GM19099 (cell line): ENCODE data around the gene RNF121.

Experiments used
- POLR2A ChIP-seq: IDR thresholded peaks from 3 replicates; pipeline ENCODE4 v1.6.1; 2011; ENCODE audit warnings: low read depth; ENCODE audit not compliant: insufficient read length; ENCODE audit errors: extremely low read depth

The RNF121 gene

GRCh38 chr11:72039856-72040401 lies 111.1 kb downstream of the RNF121 start:
- no peak for TF ChIP-seq POLR2A

DNA sequence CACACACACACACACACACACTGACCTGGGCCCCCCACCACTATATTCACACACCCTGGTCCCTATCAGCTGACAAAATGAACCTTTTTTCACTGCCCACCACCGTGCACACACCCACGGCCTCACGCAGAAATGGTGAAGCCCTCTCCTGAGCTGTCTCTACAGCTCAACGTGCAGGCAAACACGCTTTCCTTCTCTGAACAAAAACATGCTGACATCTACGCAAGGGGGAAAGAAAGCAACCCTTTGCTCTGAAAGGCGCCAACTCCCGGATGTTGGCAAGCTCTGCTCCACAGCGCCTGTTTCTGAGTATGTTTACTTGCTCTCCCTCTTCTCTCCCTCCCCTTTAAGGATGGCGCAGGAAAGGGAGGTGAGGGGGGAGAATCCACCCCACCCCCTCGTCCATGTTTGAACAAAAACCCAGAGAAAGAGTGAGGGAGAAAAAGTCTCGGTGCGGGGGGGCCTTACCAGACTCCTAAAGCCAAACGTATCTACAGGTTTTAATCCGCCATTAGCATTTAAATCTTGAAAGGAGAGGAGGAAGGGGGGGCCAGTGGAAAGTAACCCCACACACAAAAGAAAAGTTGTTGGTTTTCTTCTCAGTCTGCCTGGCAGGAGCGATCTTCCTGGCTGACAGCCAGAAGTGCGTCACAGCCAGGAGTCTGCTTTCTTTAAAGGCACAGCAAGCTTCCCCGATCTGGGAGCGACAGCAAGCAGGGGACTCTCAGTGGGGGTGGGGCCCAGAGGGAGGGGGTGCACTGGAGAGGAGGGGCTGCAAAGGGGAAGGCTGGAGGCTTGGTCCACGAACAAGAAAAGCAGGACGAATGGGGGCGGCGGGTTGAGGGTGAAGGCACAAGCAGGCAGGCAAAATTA lies 111.9 kb downstream of the RNF121 start:
- no peak for TF ChIP-seq POLR2A

- peak; percentile 61 for TF ChIP-seq POLR2A
Observed at GRCh38 chr11:72041364-72042063, 112.7 kb downstream of the RNF121 start.

GRCh38 chr11:72042064-72042745 lies 113.4 kb downstream of the RNF121 start:
- no peak for TF ChIP-seq POLR2A

GRCh38 chr11:72045849-72046248 lies 117.0 kb downstream of the RNF121 start:
- TF ChIP-seq POLR2A, result no peak
